Measurements from ENCODE around the gene AGAP1.

- TF ChIP-seq, protein P1, sequence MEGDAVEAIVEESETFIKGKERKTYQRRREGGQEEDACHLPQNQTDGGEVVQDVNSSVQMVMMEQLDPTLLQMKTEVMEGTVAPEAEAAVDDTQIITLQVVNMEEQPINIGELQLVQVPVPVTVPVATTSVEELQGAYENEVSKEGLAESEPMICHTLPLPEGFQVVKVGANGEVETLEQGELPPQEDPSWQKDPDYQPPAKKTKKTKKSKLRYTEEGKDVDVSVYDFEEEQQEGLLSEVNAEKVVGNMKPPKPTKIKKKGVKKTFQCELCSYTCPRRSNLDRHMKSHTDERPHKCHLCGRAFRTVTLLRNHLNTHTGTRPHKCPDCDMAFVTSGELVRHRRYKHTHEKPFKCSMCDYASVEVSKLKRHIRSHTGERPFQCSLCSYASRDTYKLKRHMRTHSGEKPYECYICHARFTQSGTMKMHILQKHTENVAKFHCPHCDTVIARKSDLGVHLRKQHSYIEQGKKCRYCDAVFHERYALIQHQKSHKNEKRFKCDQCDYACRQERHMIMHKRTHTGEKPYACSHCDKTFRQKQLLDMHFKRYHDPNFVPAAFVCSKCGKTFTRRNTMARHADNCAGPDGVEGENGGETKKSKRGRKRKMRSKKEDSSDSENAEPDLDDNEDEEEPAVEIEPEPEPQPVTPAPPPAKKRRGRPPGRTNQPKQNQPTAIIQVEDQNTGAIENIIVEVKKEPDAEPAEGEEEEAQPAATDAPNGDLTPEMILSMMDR (IDR thresholded peaks at IDR 0.05) = no peak
- TF ChIP-seq POLR2A (IDR thresholded peaks at IDR 0.05) (no peak), POLR2AphosphoS5 (IDR thresholded peaks at IDR 0.05) (no peak)
These were observed 146.5 kb downstream of the AGAP1 start for GRCh38 chr2:235640377-235640776.
